Measurements from ENCODE around the gene ETV5.
A peak's percentile ranks its signal among the peaks of the same experiment; 100 is the strongest.

Gene ETV5

GRCh38 chr3:186057594-186057993, 51.3 kb downstream of the ETV5 start:
- no peak overlapping the region for H3K4me3 ChIP-seq (ENCODE audit: low read depth, low read length)
- TF ChIP-seq CTCF (conservative IDR thresholded peaks at IDR 0.05; ENCODE audit: low read depth, low read length) = no peak
- peak; percentile 94 for DNase-seq (ENCODE audit: low read depth)

GRCh38 chr3:186054792-186055352, 54.0 kb downstream of the ETV5 start:
- no peak for DNase-seq (ENCODE audit: low read depth)
- no peak for TF ChIP-seq CTCF (conservative IDR thresholded peaks at IDR 0.05; ENCODE audit: low read depth, low read length)
- H3K4me3 ChIP-seq (ENCODE audit: low read depth, low read length) = no peak overlapping the region

GRCh38 chr3:186053954-186054791, 54.7 kb downstream of the ETV5 start:
- no peak overlapping the region for H3K4me3 ChIP-seq (ENCODE audit: low read depth, low read length)
- peak; percentile 56 for DNase-seq (ENCODE audit: low read depth)
- no peak for TF ChIP-seq CTCF (conservative IDR thresholded peaks at IDR 0.05; ENCODE audit: low read depth, low read length)

- no peak for TF ChIP-seq CTCF (conservative IDR thresholded peaks at IDR 0.05; ENCODE audit: low read depth, low read length)
- DNase-seq (ENCODE audit: low read depth) = no peak
- no peak overlapping the region for H3K4me3 ChIP-seq (ENCODE audit: low read depth, low read length)
These were observed 56.6 kb downstream of the ETV5 start for GRCh38 chr3:186052096-186052840.

GRCh38 chr3:186049001-186049400, 59.9 kb downstream of the ETV5 start:
- no peak overlapping the region for H3K4me3 ChIP-seq (ENCODE audit: low read depth, low read length)
- no peak for DNase-seq (ENCODE audit: low read depth)
- no peak for TF ChIP-seq CTCF (conservative IDR thresholded peaks at IDR 0.05; ENCODE audit: low read depth, low read length)

GRCh38 chr3:186048119-186048518, 60.8 kb downstream of the ETV5 start:
- no peak for TF ChIP-seq CTCF (conservative IDR thresholded peaks at IDR 0.05; ENCODE audit: low read depth, low read length)
- H3K4me3 ChIP-seq (ENCODE audit: low read depth, low read length) = no peak overlapping the region
- no peak for DNase-seq (ENCODE audit: low read depth)
